Liver (tissue), 3 donors: Measurements from ENCODE around the gene KLF16.

Source experiments
- JUND ChIP-seq, 2 donors: IDR thresholded peaks; 2 replicates each; pipeline ENCODE4 v1.6.1; 2016; ENCODE audit warnings: antibody characterized with exemption in 2 of 2
- TAF1 ChIP-seq: conservative IDR thresholded peaks from 2 replicates; pipeline ENCODE4 v1.6.1; 2016; ENCODE audit warnings: antibody characterized with exemption, mild to moderate bottlenecking
- TF ChIP-seq, protein P1 (sequence below): fragments of 150-350 bp; IDR thresholded peaks from 2 replicates; pipeline ENCODE4 v1.5.1; 2017; ENCODE audit warnings: improper control_type of control experiment, low read depth, low read length; ENCODE audit not compliant: missing input control
- donor health status: healthy.
- donor health status: healthy.

DNA sequence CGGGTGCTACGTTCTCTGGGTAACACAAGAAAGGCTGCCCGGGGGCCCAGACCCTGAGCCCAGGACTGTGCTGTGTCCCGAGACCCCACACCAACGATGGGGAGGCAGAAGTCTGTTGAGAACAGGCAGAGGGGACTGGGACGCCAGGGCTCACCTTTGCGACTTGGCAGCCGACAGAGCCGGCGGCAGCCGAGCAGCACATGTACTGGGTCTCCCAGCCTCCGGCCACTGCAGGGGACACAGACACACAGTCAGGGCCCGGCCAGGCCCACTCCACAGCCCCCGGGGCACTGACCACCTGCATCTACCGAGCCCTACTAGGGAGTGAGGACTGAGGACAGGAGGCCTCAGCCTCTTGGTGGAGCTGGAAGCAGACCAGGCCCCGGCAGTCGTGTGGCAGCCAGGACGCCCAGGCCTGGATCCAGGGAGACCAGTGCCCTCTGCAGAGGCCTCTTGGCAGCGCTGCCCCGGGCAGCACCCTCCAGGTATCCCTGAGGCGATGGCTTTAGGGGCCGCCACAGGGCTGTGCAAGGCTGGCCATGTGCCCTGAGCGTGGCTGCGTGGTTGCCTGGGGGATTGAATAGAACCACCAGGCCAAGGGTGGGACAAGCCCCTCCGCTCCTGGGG is 45.7 kb downstream of the KLF16 start:
- no peak for TF ChIP-seq JUND (IDR thresholded peaks at IDR 0.05)
- TF ChIP-seq, protein P1, sequence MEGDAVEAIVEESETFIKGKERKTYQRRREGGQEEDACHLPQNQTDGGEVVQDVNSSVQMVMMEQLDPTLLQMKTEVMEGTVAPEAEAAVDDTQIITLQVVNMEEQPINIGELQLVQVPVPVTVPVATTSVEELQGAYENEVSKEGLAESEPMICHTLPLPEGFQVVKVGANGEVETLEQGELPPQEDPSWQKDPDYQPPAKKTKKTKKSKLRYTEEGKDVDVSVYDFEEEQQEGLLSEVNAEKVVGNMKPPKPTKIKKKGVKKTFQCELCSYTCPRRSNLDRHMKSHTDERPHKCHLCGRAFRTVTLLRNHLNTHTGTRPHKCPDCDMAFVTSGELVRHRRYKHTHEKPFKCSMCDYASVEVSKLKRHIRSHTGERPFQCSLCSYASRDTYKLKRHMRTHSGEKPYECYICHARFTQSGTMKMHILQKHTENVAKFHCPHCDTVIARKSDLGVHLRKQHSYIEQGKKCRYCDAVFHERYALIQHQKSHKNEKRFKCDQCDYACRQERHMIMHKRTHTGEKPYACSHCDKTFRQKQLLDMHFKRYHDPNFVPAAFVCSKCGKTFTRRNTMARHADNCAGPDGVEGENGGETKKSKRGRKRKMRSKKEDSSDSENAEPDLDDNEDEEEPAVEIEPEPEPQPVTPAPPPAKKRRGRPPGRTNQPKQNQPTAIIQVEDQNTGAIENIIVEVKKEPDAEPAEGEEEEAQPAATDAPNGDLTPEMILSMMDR, result no peak
- TF ChIP-seq TAF1, result no peak
